ENCODE measurements around the gene RABGAP1L.

GRCh38 chr1:174764191-174764590, 604.9 kb downstream of the RABGAP1L start:
- TF ChIP-seq CTCF (IDR thresholded peaks at IDR 0.05; ENCODE audit: low read depth, low read length, missing input control) (no peak), TAF1 (conservative IDR thresholded peaks at IDR 0.05) (no peak), GABPA (IDR thresholded peaks at IDR 0.05 in 1 of 2, conservative IDR thresholded peaks at IDR 0.05 in 1 of 2) (no peak), MAX (IDR thresholded peaks at IDR 0.05) (no peak), RXRA (IDR thresholded peaks at IDR 0.05) (no peak), ATF3 (IDR thresholded peaks at IDR 0.05) (no peak), ZBTB33 (IDR thresholded peaks at IDR 0.05) (no peak), RAD21 (IDR thresholded peaks at IDR 0.05) (no peak), REST (IDR thresholded peaks at IDR 0.05) (no peak), YY1 (IDR thresholded peaks at IDR 0.05) (no peak), HNF4A (conservative IDR thresholded peaks at IDR 0.05) (no peak), NR2F2 (IDR thresholded peaks at IDR 0.05) (no peak), SP1 (IDR thresholded peaks at IDR 0.05) (no peak), FOXA1 (IDR thresholded peaks at IDR 0.05) (no peak)

Data from liver (tissue), 3 donors.